Astrocyte of the cerebellum (primary cell): ENCODE measurements around the gene DCANP1.

Experiments used
- DNase-seq: peaks from one replicate; pipeline ENCODE4 v3.0.0-alpha.2; 2011; ENCODE audit warnings: low read depth
- H3K4me3 ChIP-seq: 2 replicates; pipeline ENCODE4 v1.5.1; 2011; ENCODE audit warnings: mild to moderate bottlenecking, low read depth, low read length, moderate library complexity
- in situ Hi-C: cut with HindIII; loops from 2 replicates; pipeline ENCODE4 v1.10.0; 2017; ENCODE audit warnings: low sequenced_read_pairs
- TF ChIP-seq, protein P1 (sequence below): IDR thresholded peaks from 2 replicates; pipeline ENCODE4 v1.5.1; 2012; ENCODE audit warnings: low read length, low read depth, moderate library complexity, mild to moderate bottlenecking; ENCODE audit errors: missing control alignments

DCANP1 gene

DNA sequence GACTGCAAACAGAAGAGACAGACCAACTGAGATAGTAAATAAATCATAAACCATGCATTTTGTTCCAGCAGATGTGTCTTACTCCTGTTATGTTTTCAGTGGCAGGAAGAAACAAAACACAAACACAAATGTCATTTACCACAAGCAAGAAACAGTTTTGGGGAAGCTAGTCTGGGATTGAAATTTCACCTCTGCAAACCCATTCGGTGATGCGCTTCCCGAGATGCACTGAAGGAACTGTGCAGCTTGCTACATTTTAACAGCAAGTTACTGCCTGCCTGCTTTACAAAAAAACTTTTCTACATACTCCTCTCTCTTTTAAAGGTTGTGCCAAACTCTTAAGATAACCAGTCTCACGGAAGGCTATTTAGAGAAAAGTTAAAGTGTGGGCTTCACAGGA is 51.3 kb downstream of the DCANP1 start:
- TF ChIP-seq, protein P1, sequence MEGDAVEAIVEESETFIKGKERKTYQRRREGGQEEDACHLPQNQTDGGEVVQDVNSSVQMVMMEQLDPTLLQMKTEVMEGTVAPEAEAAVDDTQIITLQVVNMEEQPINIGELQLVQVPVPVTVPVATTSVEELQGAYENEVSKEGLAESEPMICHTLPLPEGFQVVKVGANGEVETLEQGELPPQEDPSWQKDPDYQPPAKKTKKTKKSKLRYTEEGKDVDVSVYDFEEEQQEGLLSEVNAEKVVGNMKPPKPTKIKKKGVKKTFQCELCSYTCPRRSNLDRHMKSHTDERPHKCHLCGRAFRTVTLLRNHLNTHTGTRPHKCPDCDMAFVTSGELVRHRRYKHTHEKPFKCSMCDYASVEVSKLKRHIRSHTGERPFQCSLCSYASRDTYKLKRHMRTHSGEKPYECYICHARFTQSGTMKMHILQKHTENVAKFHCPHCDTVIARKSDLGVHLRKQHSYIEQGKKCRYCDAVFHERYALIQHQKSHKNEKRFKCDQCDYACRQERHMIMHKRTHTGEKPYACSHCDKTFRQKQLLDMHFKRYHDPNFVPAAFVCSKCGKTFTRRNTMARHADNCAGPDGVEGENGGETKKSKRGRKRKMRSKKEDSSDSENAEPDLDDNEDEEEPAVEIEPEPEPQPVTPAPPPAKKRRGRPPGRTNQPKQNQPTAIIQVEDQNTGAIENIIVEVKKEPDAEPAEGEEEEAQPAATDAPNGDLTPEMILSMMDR, result no peak
- in situ Hi-C loops, result no loop called here
- no peak for DNase-seq
- H3K4me3 ChIP-seq, result no peak overlapping the region

DNA sequence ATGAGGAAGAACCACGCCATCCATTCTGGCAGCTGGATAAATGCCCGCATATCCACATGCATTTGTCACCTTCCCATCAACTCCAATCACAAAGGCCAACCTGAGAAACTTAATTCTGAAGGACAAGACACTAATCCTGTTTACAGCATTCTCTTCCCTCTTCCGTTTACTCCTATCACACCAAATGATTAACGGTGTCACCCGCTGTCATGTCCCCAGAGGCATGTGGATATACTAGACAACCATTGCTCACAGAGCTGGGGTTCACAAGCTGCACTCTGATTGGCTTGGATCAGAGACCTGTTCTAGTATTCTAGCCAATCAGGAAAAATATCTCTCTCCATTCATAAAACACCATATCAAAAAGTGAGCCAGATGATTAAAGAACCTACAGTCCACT is 51.7 kb downstream of the DCANP1 start:
- TF ChIP-seq, protein P1, result no peak
- DNase-seq, result no peak
- in situ Hi-C loops, result no loop called here

More for the DNA sequence above, 51.7 kb downstream of the DCANP1 start:
- no peak overlapping the region for H3K4me3 ChIP-seq
